HL-60 (cell line): Measurements from ENCODE around the gene DNLZ.

Experiments used
- GABPA ChIP-seq: IDR thresholded peaks from 2 replicates; pipeline ENCODE4 v1.6.1; 2012; ENCODE audit warnings: low read depth
- POLR2AphosphoS5 ChIP-seq: IDR thresholded peaks from 2 replicates; pipeline ENCODE4 v1.6.1; 2012; ENCODE audit warnings: low read depth
- SPI1 ChIP-seq: IDR thresholded peaks from 2 replicates; pipeline ENCODE4 v1.6.1; 2012; ENCODE audit warnings: low read depth, mild to moderate bottlenecking, borderline replicate concordance
- TF ChIP-seq, protein P1 (sequence below): IDR thresholded peaks from one replicate; pipeline ENCODE4 v1.5.1; 2011; ENCODE audit warnings: low read length, control low read depth, inconsistent platforms; ENCODE audit not compliant: insufficient read depth
- TF ChIP-seq, protein P2 (sequence below): IDR thresholded peaks from 2 replicates; pipeline ENCODE4 v1.6.1; 2012; ENCODE audit warnings: low read depth; ENCODE audit not compliant: insufficient replicate concordance

DNA sequence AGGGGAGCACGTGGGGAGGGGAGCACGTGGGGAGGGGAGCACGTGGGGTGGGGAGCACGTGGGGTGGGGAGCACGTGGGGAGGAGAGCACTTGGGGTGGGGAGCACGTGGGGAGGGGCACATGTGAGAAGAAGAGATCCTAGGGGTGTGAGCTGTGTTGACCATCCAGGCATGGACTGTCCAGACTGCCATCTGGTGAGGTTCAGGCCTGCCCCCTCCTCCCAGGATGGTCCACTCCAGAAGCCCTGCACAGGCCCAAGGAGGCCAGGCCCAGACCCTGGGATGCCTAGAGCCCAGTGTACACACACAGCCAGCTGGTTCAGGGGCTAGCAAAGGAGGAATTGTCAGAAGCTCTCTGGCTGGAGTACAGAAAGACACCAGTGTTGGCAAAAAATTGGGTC, 34.1 kb upstream of the DNLZ start:
- TF ChIP-seq, protein P1, sequence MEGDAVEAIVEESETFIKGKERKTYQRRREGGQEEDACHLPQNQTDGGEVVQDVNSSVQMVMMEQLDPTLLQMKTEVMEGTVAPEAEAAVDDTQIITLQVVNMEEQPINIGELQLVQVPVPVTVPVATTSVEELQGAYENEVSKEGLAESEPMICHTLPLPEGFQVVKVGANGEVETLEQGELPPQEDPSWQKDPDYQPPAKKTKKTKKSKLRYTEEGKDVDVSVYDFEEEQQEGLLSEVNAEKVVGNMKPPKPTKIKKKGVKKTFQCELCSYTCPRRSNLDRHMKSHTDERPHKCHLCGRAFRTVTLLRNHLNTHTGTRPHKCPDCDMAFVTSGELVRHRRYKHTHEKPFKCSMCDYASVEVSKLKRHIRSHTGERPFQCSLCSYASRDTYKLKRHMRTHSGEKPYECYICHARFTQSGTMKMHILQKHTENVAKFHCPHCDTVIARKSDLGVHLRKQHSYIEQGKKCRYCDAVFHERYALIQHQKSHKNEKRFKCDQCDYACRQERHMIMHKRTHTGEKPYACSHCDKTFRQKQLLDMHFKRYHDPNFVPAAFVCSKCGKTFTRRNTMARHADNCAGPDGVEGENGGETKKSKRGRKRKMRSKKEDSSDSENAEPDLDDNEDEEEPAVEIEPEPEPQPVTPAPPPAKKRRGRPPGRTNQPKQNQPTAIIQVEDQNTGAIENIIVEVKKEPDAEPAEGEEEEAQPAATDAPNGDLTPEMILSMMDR = no peak
- TF ChIP-seq, protein P2, sequence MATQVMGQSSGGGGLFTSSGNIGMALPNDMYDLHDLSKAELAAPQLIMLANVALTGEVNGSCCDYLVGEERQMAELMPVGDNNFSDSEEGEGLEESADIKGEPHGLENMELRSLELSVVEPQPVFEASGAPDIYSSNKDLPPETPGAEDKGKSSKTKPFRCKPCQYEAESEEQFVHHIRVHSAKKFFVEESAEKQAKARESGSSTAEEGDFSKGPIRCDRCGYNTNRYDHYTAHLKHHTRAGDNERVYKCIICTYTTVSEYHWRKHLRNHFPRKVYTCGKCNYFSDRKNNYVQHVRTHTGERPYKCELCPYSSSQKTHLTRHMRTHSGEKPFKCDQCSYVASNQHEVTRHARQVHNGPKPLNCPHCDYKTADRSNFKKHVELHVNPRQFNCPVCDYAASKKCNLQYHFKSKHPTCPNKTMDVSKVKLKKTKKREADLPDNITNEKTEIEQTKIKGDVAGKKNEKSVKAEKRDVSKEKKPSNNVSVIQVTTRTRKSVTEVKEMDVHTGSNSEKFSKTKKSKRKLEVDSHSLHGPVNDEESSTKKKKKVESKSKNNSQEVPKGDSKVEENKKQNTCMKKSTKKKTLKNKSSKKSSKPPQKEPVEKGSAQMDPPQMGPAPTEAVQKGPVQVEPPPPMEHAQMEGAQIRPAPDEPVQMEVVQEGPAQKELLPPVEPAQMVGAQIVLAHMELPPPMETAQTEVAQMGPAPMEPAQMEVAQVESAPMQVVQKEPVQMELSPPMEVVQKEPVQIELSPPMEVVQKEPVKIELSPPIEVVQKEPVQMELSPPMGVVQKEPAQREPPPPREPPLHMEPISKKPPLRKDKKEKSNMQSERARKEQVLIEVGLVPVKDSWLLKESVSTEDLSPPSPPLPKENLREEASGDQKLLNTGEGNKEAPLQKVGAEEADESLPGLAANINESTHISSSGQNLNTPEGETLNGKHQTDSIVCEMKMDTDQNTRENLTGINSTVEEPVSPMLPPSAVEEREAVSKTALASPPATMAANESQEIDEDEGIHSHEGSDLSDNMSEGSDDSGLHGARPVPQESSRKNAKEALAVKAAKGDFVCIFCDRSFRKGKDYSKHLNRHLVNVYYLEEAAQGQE = no peak
- TF ChIP-seq SPI1 (no peak), POLR2AphosphoS5 (no peak), GABPA (no peak)
